Dermis blood vessel endothelial cell (primary cell): Measurements from ENCODE around the gene IFNG-AS1. TPM values are rescaled to one million over a fixed set of nuclear protein-coding genes. Genes with fewer than 3 reads are reported as not detected.

Experiments used
- DNase-seq: peaks from one replicate; pipeline ENCODE4 v3.0.0; 2010
- total RNA-seq: library from RNA; depleted of rRNA; stranded (reverse); fragments of >200 nt; gene quantifications from 2 replicates; pipeline ENCODE4 v1.2.3, GENCODE V29; 2014

The IFNG-AS1 gene
- total RNA-seq, 1 donor from 2014 or later: not detected

GRCh38 chr12:68040450-68041075 lies 51.3 kb downstream of the IFNG-AS1 start:
- peak; percentile 81 for DNase-seq

GRCh38 chr12:68042212-68042699 lies 53.0 kb downstream of the IFNG-AS1 start:
- DNase-seq: peak; percentile 10

- no peak for DNase-seq
Measured at GRCh38 chr12:68043435-68043834, 54.2 kb downstream of the IFNG-AS1 start.

- no peak for DNase-seq
Measured at GRCh38 chr12:68048648-68049297, 59.5 kb downstream of the IFNG-AS1 start.

GRCh38 chr12:68056300-68056699 lies 67.1 kb downstream of the IFNG-AS1 start:
- DNase-seq: no peak

GRCh38 chr12:68063900-68064590 lies 74.8 kb downstream of the IFNG-AS1 start:
- no peak for DNase-seq

- no peak for DNase-seq
Measured at GRCh38 chr12:68065163-68065562, 75.9 kb downstream of the IFNG-AS1 start.

- DNase-seq: no peak
Measured at GRCh38 chr12:68065687-68066086, 76.4 kb downstream of the IFNG-AS1 start.

GRCh38 chr12:68067762-68068376 lies 78.6 kb downstream of the IFNG-AS1 start:
- peak; percentile 18 for DNase-seq

- DNase-seq: no peak
Measured at GRCh38 chr12:68069275-68069674, 80.0 kb downstream of the IFNG-AS1 start.

Other genes starting within 250 kb of the IFNG-AS1 start
- gene IFNG, start 170.3 kb downstream of the IFNG-AS1 start, total RNA-seq: not detected in 2 replicates
- gene IL26, start 236.4 kb downstream of the IFNG-AS1 start, total RNA-seq: not detected in 2 replicates